ENCODE data around the gene DNAJC15. TPM values are rescaled to one million over a fixed set of nuclear protein-coding genes. Genes with fewer than 3 reads are reported as not detected.

The DNAJC15 gene
- total and polyA plus RNA-seq, 2 of the 8 experiments (the other 6 are each of a cell fraction or from before 2014, with no cell fraction given) = 5.8 to 20.8 TPM

GRCh38 chr13:43132257-43132656 is 108.9 kb downstream of the DNAJC15 start (continued):
- TF ChIP-seq SAP30 (IDR thresholded peaks at IDR 0.05; ENCODE audit: insufficient read depth, insufficient replicate concordance, low read length) = no peak
- no peak for TF ChIP-seq SUZ12 (IDR thresholded peaks at IDR 0.05; ENCODE audit: low read length)
- TF ChIP-seq MAX (IDR thresholded peaks at IDR 0.05) = no peak
- no peak for TF ChIP-seq CHD1 (IDR thresholded peaks at IDR 0.05; ENCODE audit: low read depth, low read length)
- no peak for TF ChIP-seq ZNF274 (IDR thresholded peaks at IDR 0.05; ENCODE audit: borderline replicate concordance, extremely low read depth, low read length)
- TF ChIP-seq CHD2 (IDR thresholded peaks at IDR 0.05; ENCODE audit: low read length) = no peak
- peak; percentile 95 for TF ChIP-seq JUND (IDR thresholded peaks at IDR 0.05; ENCODE audit: low read length)
- TF ChIP-seq CTCF (IDR thresholded peaks at IDR 0.05; ENCODE audit: control extremely low read depth in 1 of 3, insufficient read depth in 1 of 3, low read depth in 1 of 3, low read length in 3 of 3) = peak; percentile 24 to 93 (median 70)
- no peak for TF ChIP-seq KDM4A (IDR thresholded peaks at IDR 0.05; ENCODE audit: low read depth, low read length, severe bottlenecking)
- TF ChIP-seq EZH2 (IDR thresholded peaks at IDR 0.05; ENCODE audit: low read depth, low read length, severe bottlenecking) = no peak
- 0 out of 2 replicates have a peak, but pooled peaks have one; percentile 72 for TF ChIP-seq ATF2 (IDR thresholded peaks at IDR 0.05; ENCODE audit: low read length)
- no peak for TF ChIP-seq BACH1 (IDR thresholded peaks at IDR 0.05; ENCODE audit: low read length)
- TF ChIP-seq CBX5 (IDR thresholded peaks at IDR 0.05; ENCODE audit: low read depth, low read length) = no peak
- no peak for TF ChIP-seq CBX8 (IDR thresholded peaks at IDR 0.05; ENCODE audit: borderline replicate concordance, low read depth, low read length)
- no peak for TF ChIP-seq KDM5A (IDR thresholded peaks at IDR 0.05; ENCODE audit: low read length)
- TF ChIP-seq EGR1 (IDR thresholded peaks at IDR 0.05; ENCODE audit: borderline replicate concordance, low read depth, low read length) = no peak
- no peak for TF ChIP-seq BCL11A (IDR thresholded peaks at IDR 0.05; ENCODE audit: low read depth in 2 of 2, low read length in 2 of 2)
- no peak for TF ChIP-seq TCF12 (IDR thresholded peaks at IDR 0.05; ENCODE audit: low read depth, low read length)
- TF ChIP-seq SRF (IDR thresholded peaks at IDR 0.05; ENCODE audit: low read depth, low read length) = no peak
- no peak for TF ChIP-seq BRCA1 (IDR thresholded peaks at IDR 0.05; ENCODE audit: low read depth, low read length)
- TF ChIP-seq TEAD4 (IDR thresholded peaks at IDR 0.05; ENCODE audit: low read depth, low read length) = peak; percentile 36; the same call in 1 of the 2 replicates
- TF ChIP-seq HDAC6 (IDR thresholded peaks at IDR 0.05; ENCODE audit: low read depth, low read length) = no peak
